OCI-LY1 (cell line): ENCODE results near the gene SH3BP1.

Source experiments
- CTCF ChIP-seq: fragments of 200-600 bp; sonication (generic), shearing (Covaris generic); IDR thresholded peaks from 2 replicates; pipeline ENCODE4 v1.5.1; 2017; ENCODE audit warnings: mild to moderate bottlenecking, antibody characterized with exemption, low read length, moderate library complexity, mixed read lengths
- EZH2 ChIP-seq: fragments of 200-600 bp; sonication (generic), shearing (Covaris generic); IDR thresholded peaks from 2 replicates; pipeline ENCODE4 v1.8.0; 2017; ENCODE audit warnings: borderline replicate concordance, mixed run types, mild to moderate bottlenecking, antibody characterized with exemption, low read length, moderate library complexity, mixed read lengths

- TF ChIP-seq CTCF (no peak), EZH2 (no peak)
Measured at GRCh38 chr22:37639771-37640590, 512 bp downstream of the SH3BP1 start.
